Transverse colon (tissue), 4 donors: ENCODE data around the gene STOML3.

Experiments used
- CTCF ChIP-seq, 5 experiments: fragments of 200-600 bp in 3 of 5; fragments of 450-650 bp in 2 of 5; sonication (generic) in 3 of 5; IDR thresholded peaks; 1 replicate in 2 of 5; 2 replicates in 3 of 5; pipeline ENCODE4 v1.5.1; 2016 to 2017; ENCODE audit warnings: antibody characterized with exemption in 5 of 5, inconsistent platforms in 3 of 5, mild to moderate bottlenecking in 2 of 5, moderate library complexity in 1 of 5
- EP300 ChIP-seq: sonication (generic); formaldehyde crosslinking; IDR thresholded peaks from one replicate; pipeline ENCODE4 v1.6.1; 2017; ENCODE audit warnings: antibody characterized with exemption, low read depth
- POLR2A ChIP-seq: fragments of 450-650 bp; IDR thresholded peaks from one replicate; pipeline ENCODE4 v1.6.1; 2016; ENCODE audit warnings: antibody characterized with exemption, mild to moderate bottlenecking, moderate library complexity
- POLR2AphosphoS5 ChIP-seq, 3 donors: sonication (generic); formaldehyde crosslinking; IDR thresholded peaks; one replicate each; pipeline ENCODE4 v1.6.1; 2016; ENCODE audit warnings: antibody characterized with exemption in 3 of 3

GRCh38 chr13:38979891-38980749, 10.5 kb downstream of the STOML3 start:
- TF ChIP-seq POLR2AphosphoS5 (IDR thresholded peaks at IDR 0.05): peak in 2 of 3 donors; percentile 21 to 33
- no peak for TF ChIP-seq CTCF (IDR thresholded peaks at IDR 0.05)
- no peak for TF ChIP-seq EP300
- TF ChIP-seq POLR2A: no peak
